Hair follicle dermal papilla cell (primary cell): ENCODE data around the gene BTD. TPM values are rescaled to one million over a fixed set of nuclear protein-coding genes. Genes with fewer than 3 reads are reported as not detected.

Source experiments
- small RNA-seq: library from RNA; depleted of rRNA; stranded (forward); fragments of <200 nt; gene quantifications from one replicate; pipeline ENCODE3, GENCODE V24; 2012
- total RNA-seq: library from RNA; depleted of rRNA; stranded (reverse); fragments of >200 nt; gene quantifications from 2 replicates; pipeline ENCODE4 v1.2.3, GENCODE V29; 2012

The BTD gene
- total RNA-seq, result 26.0 and 35.2 TPM in 2 replicates

GRCh38 chr3:15601399-15602145 is at the start of gene BTD, which contains the start of gene HACL1:
Gene BTD (plus strand): TSS chr3:15601745. CDS start chr3:15635440, 33,695 bp downstream.
Gene HACL1 (minus strand): TSS chr3:15601569. CDS start chr3:15601463, 106 bp downstream.

Small RNA genes lying within 50 kb of the gene (small RNA-seq; reads per million reads assigned to genes)
- gene MIR3134, result not detected

Other genes with a start within 250 kb of the BTD start
- gene METTL6, start 174.2 kb upstream of the BTD start, total RNA-seq, result 21.6 and 23.1 TPM in 2 replicates
- 21.1 and 26.3 TPM in 2 replicates for gene EAF1, start 174.1 kb upstream of the BTD start, total RNA-seq
- 0.61 and 0.81 TPM in 2 replicates for gene COLQ, start 80.0 kb upstream of the BTD start, total RNA-seq
- gene HACL1, start 176 bp upstream of the BTD start, total RNA-seq, result 24.5 and 25.0 TPM in 2 replicates
- 213 and 290 TPM in 2 replicates for gene ANKRD28, start 196.2 kb downstream of the BTD start, total RNA-seq